Cardiac muscle cell (in vitro differentiated cells and primary cell): ENCODE measurements around the gene GSTK1. TPM values are rescaled to one million over a fixed set of nuclear protein-coding genes. Genes with fewer than 3 reads are reported as not detected.

Experiments used
- DNase-seq, 2 donors: peaks; one replicate each; pipeline versions ENCODE4 v3.0.0 to v3.0.0-alpha.2; 2010 to 2017; ENCODE audit warnings: low read depth in 1 of 2, low spot score in 1 of 2
- H3K27ac ChIP-seq: fragments of 200-600 bp; sonication (generic); 2 replicates; pipeline ENCODE4 v1.5.1; 2016
- H3K27me3 ChIP-seq: fragments of 200-600 bp; sonication (generic); 2 replicates; pipeline ENCODE4 v1.6.0; 2016; ENCODE audit warnings: control low read depth
- H3K36me3 ChIP-seq: fragments of 200-600 bp; sonication (generic); 2 replicates; pipeline ENCODE4 v1.5.1; 2016; ENCODE audit warnings: control low read depth
- H3K4me1 ChIP-seq: fragments of 200-600 bp; sonication (generic); 2 replicates; pipeline ENCODE4 v1.8.1; 2017; ENCODE audit warnings: low read depth, mild to moderate bottlenecking, mixed run types
- H3K4me3 ChIP-seq: fragments of 200-600 bp; sonication (generic); 2 replicates; pipeline ENCODE4 v1.5.1; 2016; ENCODE audit warnings: mild to moderate bottlenecking
- H3K9me3 ChIP-seq: fragments of 200-600 bp; sonication (generic); 2 replicates; pipeline ENCODE4 v1.5.1; 2017; ENCODE audit warnings: low read depth, mild to moderate bottlenecking, control low read depth
- polyA plus RNA-seq: library from polyadenylated mRNA; unstranded; fragments of >200 nt; fragmentation: Nextera tagmentation; extraction: Ambion mirVana; gene quantifications from 2 replicates; pipeline ENCODE4 v1.2.1, GENCODE V29; 2016
- total RNA-seq: library from RNA; depleted of rRNA; stranded (reverse); fragments of >200 nt; gene quantifications from 2 replicates; pipeline ENCODE4 v1.2.3, GENCODE V29; 2016
- TF ChIP-seq, protein P1 (sequence below): IDR thresholded peaks from 2 replicates; pipeline ENCODE4 v1.5.1; 2012; ENCODE audit warnings: low read depth, mild to moderate bottlenecking, low read length

The GSTK1 gene
- total and polyA plus RNA-seq, 2 experiments from 2014 or later, result 218 to 248 TPM

- H3K27me3 ChIP-seq, result no peaks in the 10 kb centered on the region
- H3K4me3 ChIP-seq, result no peak overlapping the region
- no peaks in the 10 kb centered on the region for H3K9me3 ChIP-seq
- TF ChIP-seq, protein P1, sequence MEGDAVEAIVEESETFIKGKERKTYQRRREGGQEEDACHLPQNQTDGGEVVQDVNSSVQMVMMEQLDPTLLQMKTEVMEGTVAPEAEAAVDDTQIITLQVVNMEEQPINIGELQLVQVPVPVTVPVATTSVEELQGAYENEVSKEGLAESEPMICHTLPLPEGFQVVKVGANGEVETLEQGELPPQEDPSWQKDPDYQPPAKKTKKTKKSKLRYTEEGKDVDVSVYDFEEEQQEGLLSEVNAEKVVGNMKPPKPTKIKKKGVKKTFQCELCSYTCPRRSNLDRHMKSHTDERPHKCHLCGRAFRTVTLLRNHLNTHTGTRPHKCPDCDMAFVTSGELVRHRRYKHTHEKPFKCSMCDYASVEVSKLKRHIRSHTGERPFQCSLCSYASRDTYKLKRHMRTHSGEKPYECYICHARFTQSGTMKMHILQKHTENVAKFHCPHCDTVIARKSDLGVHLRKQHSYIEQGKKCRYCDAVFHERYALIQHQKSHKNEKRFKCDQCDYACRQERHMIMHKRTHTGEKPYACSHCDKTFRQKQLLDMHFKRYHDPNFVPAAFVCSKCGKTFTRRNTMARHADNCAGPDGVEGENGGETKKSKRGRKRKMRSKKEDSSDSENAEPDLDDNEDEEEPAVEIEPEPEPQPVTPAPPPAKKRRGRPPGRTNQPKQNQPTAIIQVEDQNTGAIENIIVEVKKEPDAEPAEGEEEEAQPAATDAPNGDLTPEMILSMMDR, result no peak
- no peak for DNase-seq
- no peak overlapping the region for H3K27ac ChIP-seq
- no peaks in the 10 kb centered on the region for H3K4me1 ChIP-seq
- H3K36me3 ChIP-seq, result peaks cover 5% of the 10 kb centered on the region
These were observed 9.6 kb downstream of the GSTK1 start for GRCh38 chr7:143272871-143273270.

- H3K4me3 ChIP-seq, result no peak overlapping the region
- TF ChIP-seq, protein P1, result no peak
- no peaks in the 10 kb centered on the region for H3K9me3 ChIP-seq
- H3K27me3 ChIP-seq, result no peaks in the 10 kb centered on the region
- no peaks in the 10 kb centered on the region for H3K4me1 ChIP-seq
- peak in 1 of 2 donors; percentile 93 for DNase-seq
- no peak overlapping the region for H3K27ac ChIP-seq
- no peaks in the 10 kb centered on the region for H3K36me3 ChIP-seq
These were observed 16.2 kb downstream of the GSTK1 start for GRCh38 chr7:143279186-143280098.

DNA sequence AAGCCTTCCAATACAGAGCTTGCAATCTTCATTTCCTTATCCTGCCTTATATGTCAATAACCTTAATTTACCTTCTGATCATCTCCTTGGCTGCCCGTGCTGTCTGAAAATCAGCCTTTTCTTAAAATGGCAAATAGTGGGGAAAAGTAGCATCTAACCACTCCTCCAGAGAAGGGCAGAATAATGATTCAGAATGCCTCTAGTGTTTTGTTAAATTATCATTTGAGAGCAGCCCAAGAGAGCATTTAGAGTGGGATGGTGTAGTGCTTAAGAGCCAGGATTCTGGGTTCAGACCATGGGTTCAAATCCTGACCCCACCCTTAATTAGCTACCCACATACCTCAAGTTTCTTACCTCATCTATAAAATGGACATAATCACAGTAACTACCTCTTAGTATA is 16.9 kb downstream of the GSTK1 start:
- Histone ChIP-seq H3K27me3 (no peaks in the 10 kb centered on the region), H3K27ac (no peak overlapping the region), H3K36me3 (no peaks in the 10 kb centered on the region), H3K4me1 (no peaks in the 10 kb centered on the region), H3K9me3 (no peaks in the 10 kb centered on the region), H3K4me3 (no peak overlapping the region)
- TF ChIP-seq, protein P1, result no peak
- no peak for DNase-seq

- Histone ChIP-seq H3K9me3 (no peaks in the 10 kb centered on the region), H3K4me1 (no peaks in the 10 kb centered on the region), H3K27ac (no peak overlapping the region), H3K36me3 (no peaks in the 10 kb centered on the region), H3K27me3 (no peaks in the 10 kb centered on the region), H3K4me3 (no peak overlapping the region)
- TF ChIP-seq, protein P1, result no peak
- no peak for DNase-seq
These were observed 17.3 kb downstream of the GSTK1 start for GRCh38 chr7:143280566-143280965.

GRCh38 chr7:143281529-143281928 is 18.3 kb downstream of the GSTK1 start:
- no peak overlapping the region for H3K4me3 ChIP-seq
- TF ChIP-seq, protein P1, result no peak

More at GRCh38 chr7:143281529-143281928, 18.3 kb downstream of the GSTK1 start:
- Histone ChIP-seq H3K36me3 (no peaks in the 10 kb centered on the region), H3K27ac (no peak overlapping the region), H3K4me1 (no peaks in the 10 kb centered on the region), H3K9me3 (no peaks in the 10 kb centered on the region), H3K27me3 (no peaks in the 10 kb centered on the region)
- DNase-seq, result no peak
